Measurements from ENCODE around the gene PON2.

PON2 gene

GRCh38 chr7:95434557-95435421 lies at the start of gene PON2 (continued):
- no peak for TF ChIP-seq ZNF623 (tag by site-specific recombination; IDR thresholded peaks at IDR 0.05)
- TF ChIP-seq, protein P1, sequence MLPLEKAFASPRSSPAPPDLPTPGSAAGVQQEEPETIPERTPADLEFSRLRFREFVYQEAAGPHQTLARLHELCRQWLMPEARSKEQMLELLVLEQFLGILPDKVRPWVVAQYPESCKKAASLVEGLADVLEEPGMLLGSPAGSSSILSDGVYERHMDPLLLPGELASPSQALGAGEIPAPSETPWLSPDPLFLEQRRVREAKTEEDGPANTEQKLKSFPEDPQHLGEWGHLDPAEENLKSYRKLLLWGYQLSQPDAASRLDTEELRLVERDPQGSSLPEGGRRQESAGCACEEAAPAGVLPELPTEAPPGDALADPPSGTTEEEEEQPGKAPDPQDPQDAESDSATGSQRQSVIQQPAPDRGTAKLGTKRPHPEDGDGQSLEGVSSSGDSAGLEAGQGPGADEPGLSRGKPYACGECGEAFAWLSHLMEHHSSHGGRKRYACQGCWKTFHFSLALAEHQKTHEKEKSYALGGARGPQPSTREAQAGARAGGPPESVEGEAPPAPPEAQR (tag by site-specific recombination; IDR thresholded peaks at IDR 0.05): no peak
- TF ChIP-seq ZBTB1 (tag by site-specific recombination; IDR thresholded peaks at IDR 0.05): 0 out of 2 replicates have a peak, but pooled peaks have one; percentile 45
- TF ChIP-seq OSR2 (tag by site-specific recombination; IDR thresholded peaks at IDR 0.05): no peak
- no peak for TF ChIP-seq ZNF677 (tag by site-specific recombination; IDR thresholded peaks at IDR 0.05)
- no peak for TF ChIP-seq REST (tag by site-specific recombination; IDR thresholded peaks at IDR 0.05)
- no peak for TF ChIP-seq ZFP3 (tag by site-specific recombination; IDR thresholded peaks at IDR 0.05; ENCODE audit: low read depth)
- no peak for TF ChIP-seq ZNF211 (tag by site-specific recombination; IDR thresholded peaks at IDR 0.05; ENCODE audit: low read depth)
- TF ChIP-seq TRIM28 (IDR thresholded peaks at IDR 0.05; ENCODE audit: borderline replicate concordance, low read length): no peak
- no peak for TF ChIP-seq ZNF302 (tag by site-specific recombination; IDR thresholded peaks at IDR 0.05; ENCODE audit: low read depth)
- TF ChIP-seq, protein P2, sequence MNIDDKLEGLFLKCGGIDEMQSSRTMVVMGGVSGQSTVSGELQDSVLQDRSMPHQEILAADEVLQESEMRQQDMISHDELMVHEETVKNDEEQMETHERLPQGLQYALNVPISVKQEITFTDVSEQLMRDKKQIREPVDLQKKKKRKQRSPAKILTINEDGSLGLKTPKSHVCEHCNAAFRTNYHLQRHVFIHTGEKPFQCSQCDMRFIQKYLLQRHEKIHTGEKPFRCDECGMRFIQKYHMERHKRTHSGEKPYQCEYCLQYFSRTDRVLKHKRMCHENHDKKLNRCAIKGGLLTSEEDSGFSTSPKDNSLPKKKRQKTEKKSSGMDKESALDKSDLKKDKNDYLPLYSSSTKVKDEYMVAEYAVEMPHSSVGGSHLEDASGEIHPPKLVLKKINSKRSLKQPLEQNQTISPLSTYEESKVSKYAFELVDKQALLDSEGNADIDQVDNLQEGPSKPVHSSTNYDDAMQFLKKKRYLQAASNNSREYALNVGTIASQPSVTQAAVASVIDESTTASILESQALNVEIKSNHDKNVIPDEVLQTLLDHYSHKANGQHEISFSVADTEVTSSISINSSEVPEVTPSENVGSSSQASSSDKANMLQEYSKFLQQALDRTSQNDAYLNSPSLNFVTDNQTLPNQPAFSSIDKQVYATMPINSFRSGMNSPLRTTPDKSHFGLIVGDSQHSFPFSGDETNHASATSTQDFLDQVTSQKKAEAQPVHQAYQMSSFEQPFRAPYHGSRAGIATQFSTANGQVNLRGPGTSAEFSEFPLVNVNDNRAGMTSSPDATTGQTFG (tag by site-specific recombination; IDR thresholded peaks at IDR 0.05; ENCODE audit: borderline replicate concordance): no peak
- no peak for TF ChIP-seq ZNF114 (tag by site-specific recombination; IDR thresholded peaks at IDR 0.05)
- TF ChIP-seq ZNF433 (tag by site-specific recombination; IDR thresholded peaks at IDR 0.05; ENCODE audit: low read depth): no peak
- no peak for TF ChIP-seq ZNF529 (tag by site-specific recombination; IDR thresholded peaks at IDR 0.05; ENCODE audit: insufficient replicate concordance)
- TF ChIP-seq ZSCAN30 (tag by site-specific recombination; IDR thresholded peaks at IDR 0.05): peak; percentile 95
- TF ChIP-seq ZNF18 (tag by site-specific recombination; IDR thresholded peaks at IDR 0.05): no peak
- TF ChIP-seq ZNF398 (tag by site-specific recombination; IDR thresholded peaks at IDR 0.05): peak; percentile 75
- no peak for TF ChIP-seq MYNN (tag by site-specific recombination; IDR thresholded peaks at IDR 0.05; ENCODE audit: borderline replicate concordance)
- no peak for TF ChIP-seq ZNF416 (tag by site-specific recombination; IDR thresholded peaks at IDR 0.05)
- TF ChIP-seq ZNF600 (tag by site-specific recombination; IDR thresholded peaks at IDR 0.05): peak; percentile 49; the same call in 1 of the 2 replicates
- TF ChIP-seq ZNF274 (IDR thresholded peaks at IDR 0.05; ENCODE audit: low read length): no peak
- TF ChIP-seq ZNF274 (tag by site-specific recombination; IDR thresholded peaks at IDR 0.05; ENCODE audit: borderline replicate concordance): no peak
- peak; percentile 95 for TF ChIP-seq PRDM10 (tag by site-specific recombination; IDR thresholded peaks at IDR 0.05)
- no peak for TF ChIP-seq ZNF549 (tag by site-specific recombination; IDR thresholded peaks at IDR 0.05)
